ENCODE data around the gene KRTAP10-5. TPM values are rescaled to one million over a fixed set of nuclear protein-coding genes. Genes with fewer than 3 reads are reported as not detected.

The KRTAP10-5 gene
- total RNA-seq, 1 experiment from 2014 or later, result not detected

DNA sequence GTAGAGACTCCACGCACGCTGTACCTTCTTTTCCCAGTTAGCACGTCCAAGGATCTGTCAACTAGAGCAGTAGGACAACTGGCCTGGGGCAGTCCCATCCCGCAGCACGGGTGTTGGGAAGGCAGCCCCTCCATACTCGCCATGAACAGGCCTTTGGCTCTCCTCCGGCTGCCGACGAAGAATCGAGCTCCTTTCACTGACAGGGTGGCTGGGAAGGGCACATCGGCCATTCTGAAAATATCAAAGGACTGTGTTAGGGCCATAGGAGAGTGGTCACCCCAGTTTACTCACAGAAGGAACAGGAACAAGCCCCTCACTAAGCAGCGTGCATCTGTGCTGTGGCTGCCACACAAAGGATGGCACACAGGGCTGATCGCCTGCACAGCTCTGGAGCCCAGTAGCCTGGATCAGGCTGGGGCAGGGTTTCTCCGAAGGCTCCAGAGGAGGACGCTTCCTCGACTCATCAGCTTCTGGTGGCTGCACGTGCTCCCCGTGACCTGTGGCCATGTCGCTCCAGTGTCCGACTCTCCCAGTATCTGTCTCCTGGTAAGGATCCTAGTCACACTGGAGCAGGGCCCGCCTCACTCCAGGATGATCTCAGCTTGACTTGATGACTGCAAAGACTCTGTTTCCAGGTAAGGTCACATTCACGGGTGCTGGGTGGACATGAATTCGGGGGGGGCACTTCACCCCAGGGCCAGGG lies 49.4 kb downstream of the KRTAP10-5 start:
- no peak for DNase-seq (ENCODE audit: low read depth)

DNA sequence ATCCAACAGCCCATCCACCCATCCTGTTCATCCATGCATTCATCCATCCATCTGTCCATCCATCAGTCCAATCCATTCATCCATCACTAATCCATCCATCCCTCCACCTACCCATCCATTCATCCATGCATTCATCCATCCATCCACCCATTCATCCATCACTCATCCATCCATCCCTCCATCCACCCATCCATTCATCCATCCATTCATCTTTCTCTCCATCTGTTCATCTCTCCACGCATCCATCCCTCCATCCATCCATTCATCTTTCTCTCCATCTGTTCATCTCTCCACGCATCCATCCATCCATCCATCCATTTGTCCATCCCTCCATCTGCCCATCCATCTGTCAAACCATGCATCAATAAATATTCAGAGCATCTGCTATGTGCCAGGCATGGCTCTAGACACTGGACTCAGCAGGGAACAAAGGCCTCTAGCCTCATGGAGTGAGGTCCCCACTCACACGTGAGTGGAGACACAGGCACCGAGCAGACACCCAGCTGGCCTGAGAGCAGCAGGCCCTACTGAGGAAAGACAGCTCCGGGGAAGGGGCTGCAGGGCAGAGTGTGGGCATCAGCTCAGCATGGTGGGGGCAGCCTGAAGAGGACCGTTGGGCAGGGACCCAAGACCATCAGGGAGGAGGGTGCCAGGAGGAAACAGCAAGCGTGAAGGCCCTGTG lies 50.0 kb downstream of the KRTAP10-5 start:
- no peak for DNase-seq (ENCODE audit: low read depth)

DNA sequence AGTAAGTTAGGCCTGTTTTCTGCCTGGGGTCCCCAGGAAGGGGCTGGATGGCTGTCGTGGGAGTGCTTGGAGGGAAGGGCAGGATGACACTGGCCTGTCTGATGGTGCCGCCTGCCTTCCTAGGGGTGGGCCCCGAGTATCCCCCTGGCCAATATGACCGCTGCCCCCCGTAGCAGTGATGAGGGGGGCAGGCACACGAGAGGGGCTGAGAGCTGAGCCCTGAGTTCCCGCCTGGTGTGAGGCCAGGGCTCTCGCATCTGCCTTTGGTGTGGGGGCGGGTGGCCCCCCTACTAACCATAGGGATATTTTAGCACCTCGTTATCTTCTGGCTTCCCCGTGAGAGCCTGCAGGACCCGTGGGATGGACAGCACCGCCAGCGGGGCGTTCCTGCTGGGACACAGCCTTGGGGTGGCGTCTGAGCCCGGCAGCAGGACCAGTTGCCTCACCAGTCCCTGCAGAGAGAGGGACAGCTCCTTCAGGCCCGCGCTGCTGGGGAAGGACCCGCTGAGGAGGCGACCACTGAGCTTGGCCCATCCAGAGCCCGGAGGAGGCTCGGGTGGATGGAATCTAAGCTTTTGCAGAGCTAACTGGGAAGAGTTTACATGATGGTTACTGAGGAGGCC lies 50.8 kb downstream of the KRTAP10-5 start:
- DNase-seq (ENCODE audit: low read depth), result no peak

Other genes with a start within 250 kb of the KRTAP10-5 start
- gene CFAP410, start 241.2 kb downstream of the KRTAP10-5 start, total RNA-seq (2014; rRNA removed; shearing (Covaris generic)), result 4.2 and 4.5 TPM in 2 replicates
- 0.40 and 1.4 TPM in 2 replicates for gene TRPM2, start 227.0 kb downstream of the KRTAP10-5 start, total RNA-seq (2014; rRNA removed; shearing (Covaris generic))
- gene LRRC3, start 125.1 kb downstream of the KRTAP10-5 start, total RNA-seq (2014; rRNA removed; shearing (Covaris generic)), result 0.07 TPM in 1 of 2 replicates, not detected in the other
- gene KRTAP10-1, start 40.4 kb downstream of the KRTAP10-5 start, total RNA-seq (2014; rRNA removed; shearing (Covaris generic)), result not detected in 2 replicates
- not detected in 2 replicates for gene KRTAP10-2, start 29.1 kb downstream of the KRTAP10-5 start, total RNA-seq (2014; rRNA removed; shearing (Covaris generic))
- not detected in 2 replicates for gene KRTAP10-3, start 21.8 kb downstream of the KRTAP10-5 start, total RNA-seq (2014; rRNA removed; shearing (Covaris generic))
- not detected in 2 replicates for gene KRTAP10-4, start 6.9 kb downstream of the KRTAP10-5 start, total RNA-seq (2014; rRNA removed; shearing (Covaris generic))
- gene KRTAP10-6, start 11.9 kb upstream of the KRTAP10-5 start, total RNA-seq (2014; rRNA removed; shearing (Covaris generic)), result not detected in 2 replicates
- not detected in 2 replicates for gene KRTAP10-7, start 20.0 kb upstream of the KRTAP10-5 start, total RNA-seq (2014; rRNA removed; shearing (Covaris generic))
- gene KRTAP10-8, start 31.5 kb upstream of the KRTAP10-5 start, total RNA-seq (2014; rRNA removed; shearing (Covaris generic)), result not detected in 2 replicates
- gene KRTAP10-9, start 46.5 kb upstream of the KRTAP10-5 start, total RNA-seq (2014; rRNA removed; shearing (Covaris generic)), result not detected in 2 replicates
- gene KRTAP10-10, start 56.8 kb upstream of the KRTAP10-5 start, total RNA-seq (2014; rRNA removed; shearing (Covaris generic)), result not detected in 2 replicates
- not detected in 2 replicates for gene KRTAP10-11, start 65.8 kb upstream of the KRTAP10-5 start, total RNA-seq (2014; rRNA removed; shearing (Covaris generic))
- gene KRTAP12-4, start 74.1 kb upstream of the KRTAP10-5 start, total RNA-seq (2014; rRNA removed; shearing (Covaris generic)), result not detected in 2 replicates
- not detected in 2 replicates for gene KRTAP12-3, start 77.3 kb upstream of the KRTAP10-5 start, total RNA-seq (2014; rRNA removed; shearing (Covaris generic))
- gene KRTAP12-2, start 86.3 kb upstream of the KRTAP10-5 start, total RNA-seq (2014; rRNA removed; shearing (Covaris generic)), result not detected in 2 replicates
- not detected in 2 replicates for gene KRTAP12-1, start 101.6 kb upstream of the KRTAP10-5 start, total RNA-seq (2014; rRNA removed; shearing (Covaris generic))
- not detected in 2 replicates for gene KRTAP10-12, start 116.6 kb upstream of the KRTAP10-5 start, total RNA-seq (2014; rRNA removed; shearing (Covaris generic))
- gene TSPEAR, start 131.0 kb upstream of the KRTAP10-5 start, total RNA-seq (2014; rRNA removed; shearing (Covaris generic)), result not detected in 2 replicates
- 73.1 and 77.6 TPM in 2 replicates for gene UBE2G2, start 221.2 kb upstream of the KRTAP10-5 start, total RNA-seq (2014; rRNA removed; shearing (Covaris generic))
- 130 and 154 TPM in 2 replicates for gene SUMO3, start 237.5 kb upstream of the KRTAP10-5 start, total RNA-seq (2014; rRNA removed; shearing (Covaris generic))